IMR-90 (cell line): Measurements from ENCODE around the gene ZNF180.
"Not testable (repeated sequence)": the region's sequence is repeated elsewhere in the genome, so short reads cannot be mapped to it uniquely, and the experiment has no call there.

ENCODE experiments used
- POLR2A ChIP-seq: IDR thresholded peaks from 2 replicates; pipeline ENCODE4 v1.6.1; 2012; ENCODE audit warnings: mild to moderate bottlenecking, low read depth, low read length
- SMC3 ChIP-seq: fragments of 150-350 bp; IDR thresholded peaks from 2 replicates; pipeline ENCODE4 v1.6.1; 2016; ENCODE audit warnings: low read depth, mild to moderate bottlenecking, antibody characterized with exemption, low read length, moderate library complexity
- TF ChIP-seq, protein P1 (sequence below): conservative IDR thresholded peaks from 2 replicates; pipeline ENCODE4 v1.5.1; 2012; ENCODE audit warnings: mild to moderate bottlenecking, low read depth, low read length, improper control_type of control experiment

DNA sequence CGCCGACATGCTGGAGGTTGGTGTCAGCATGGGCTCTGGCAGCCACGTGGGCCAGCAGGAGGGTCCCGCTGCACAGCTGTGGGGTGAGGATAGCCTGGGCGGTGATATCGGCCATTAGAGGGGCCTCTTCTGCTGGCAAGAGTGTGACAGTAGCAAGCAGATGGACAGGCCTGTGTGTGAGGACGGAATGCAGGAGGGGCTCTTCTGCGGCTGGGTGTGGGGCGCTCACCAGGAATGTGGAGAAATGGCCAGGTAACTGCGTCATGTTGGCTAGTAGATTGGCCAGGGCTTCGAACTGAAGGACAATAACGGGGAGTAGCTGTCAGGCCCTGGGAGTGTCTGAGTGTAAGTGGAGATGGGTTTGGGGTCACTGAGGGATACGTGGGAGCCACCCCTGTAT is 44.3 kb downstream of the ZNF180 start:
- not testable (repeated sequence) for TF ChIP-seq POLR2A, SMC3
- TF ChIP-seq, protein P1, sequence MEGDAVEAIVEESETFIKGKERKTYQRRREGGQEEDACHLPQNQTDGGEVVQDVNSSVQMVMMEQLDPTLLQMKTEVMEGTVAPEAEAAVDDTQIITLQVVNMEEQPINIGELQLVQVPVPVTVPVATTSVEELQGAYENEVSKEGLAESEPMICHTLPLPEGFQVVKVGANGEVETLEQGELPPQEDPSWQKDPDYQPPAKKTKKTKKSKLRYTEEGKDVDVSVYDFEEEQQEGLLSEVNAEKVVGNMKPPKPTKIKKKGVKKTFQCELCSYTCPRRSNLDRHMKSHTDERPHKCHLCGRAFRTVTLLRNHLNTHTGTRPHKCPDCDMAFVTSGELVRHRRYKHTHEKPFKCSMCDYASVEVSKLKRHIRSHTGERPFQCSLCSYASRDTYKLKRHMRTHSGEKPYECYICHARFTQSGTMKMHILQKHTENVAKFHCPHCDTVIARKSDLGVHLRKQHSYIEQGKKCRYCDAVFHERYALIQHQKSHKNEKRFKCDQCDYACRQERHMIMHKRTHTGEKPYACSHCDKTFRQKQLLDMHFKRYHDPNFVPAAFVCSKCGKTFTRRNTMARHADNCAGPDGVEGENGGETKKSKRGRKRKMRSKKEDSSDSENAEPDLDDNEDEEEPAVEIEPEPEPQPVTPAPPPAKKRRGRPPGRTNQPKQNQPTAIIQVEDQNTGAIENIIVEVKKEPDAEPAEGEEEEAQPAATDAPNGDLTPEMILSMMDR: not testable (repeated sequence)
